Measurements from ENCODE around the gene CENPB. TPM values are rescaled to one million over a fixed set of nuclear protein-coding genes. Genes with fewer than 3 reads are reported as not detected.
"Not testable (repeated sequence)": the region's sequence is repeated elsewhere in the genome, so short reads cannot be mapped to it uniquely, and the experiment has no call there.

CENPB gene
- total RNA-seq, 3 donors from 2014 or later: 77.9 to 91.4 (median 89.2) TPM

DNA sequence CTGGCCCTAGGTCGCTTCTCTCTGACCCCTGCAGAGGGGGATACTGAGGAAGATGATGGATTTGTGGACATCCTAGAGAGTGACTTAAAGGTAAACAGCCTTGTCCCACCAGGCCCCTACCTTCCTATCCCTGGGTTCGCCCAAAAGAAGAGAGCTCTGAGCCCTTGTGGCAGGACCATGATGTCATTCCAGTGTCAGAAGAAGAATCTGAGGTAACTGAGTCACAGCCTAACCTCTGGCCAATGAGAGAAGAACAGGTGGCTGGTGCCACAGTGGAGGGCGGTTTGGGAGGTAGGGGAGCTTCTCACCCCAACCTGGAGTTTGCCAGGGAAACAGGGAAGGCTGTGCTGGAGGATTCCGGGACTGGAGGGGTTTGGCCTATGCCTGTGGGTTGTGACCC, 14.8 kb upstream of the CENPB start:
- Mint-ChIP-seq H3K36me3 (ENCODE audit: insufficient read depth) (peaks cover 42% of the 10 kb centered on the region), H3K9me3 (no peaks in the 10 kb centered on the region), H3K4me3 (no peak overlapping the region), H3K4me1 (ENCODE audit: low read depth) (peaks cover 81% of the 10 kb centered on the region), H3K27me3 (ENCODE audit: low read depth) (no peaks in the 10 kb centered on the region)
- ATAC-seq: no peak
- DNase-seq: no peak

DNA sequence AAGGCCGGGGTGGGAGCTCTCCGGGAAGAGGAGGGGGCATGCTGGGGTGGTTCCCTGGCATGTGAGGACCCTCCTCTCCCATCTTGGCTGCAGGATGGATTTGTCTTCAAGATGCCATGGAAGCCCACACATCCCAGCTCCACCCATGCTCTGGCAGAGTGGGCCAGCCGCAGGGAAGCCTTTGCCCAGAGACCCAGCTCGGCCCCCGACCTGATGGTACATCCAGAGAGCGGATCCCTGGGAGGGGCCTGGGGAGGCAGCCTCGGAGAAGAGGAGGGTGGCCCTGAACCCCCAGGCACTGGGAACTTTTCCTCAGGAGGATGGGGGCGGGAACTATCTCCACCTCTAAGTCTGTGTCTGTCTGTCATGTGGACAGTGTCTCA, 14.3 kb upstream of the CENPB start:
- no peaks in the 10 kb centered on the region for H3K27me3 Mint-ChIP-seq (ENCODE audit: low read depth)
- no peak for DNase-seq
- H3K4me1 Mint-ChIP-seq (ENCODE audit: low read depth): peaks cover 78% of the 10 kb centered on the region
- no peaks in the 10 kb centered on the region for H3K9me3 Mint-ChIP-seq
- H3K36me3 Mint-ChIP-seq (ENCODE audit: insufficient read depth): peaks cover 40% of the 10 kb centered on the region
- no peak for ATAC-seq
- H3K4me3 Mint-ChIP-seq: no peak overlapping the region

- ATAC-seq: no peak
- no peaks in the 10 kb centered on the region for H3K9me3 Mint-ChIP-seq
- H3K36me3 Mint-ChIP-seq (ENCODE audit: insufficient read depth): peaks cover 35% of the 10 kb centered on the region
- DNase-seq: no peak
- H3K27me3 Mint-ChIP-seq (ENCODE audit: low read depth): no peaks in the 10 kb centered on the region
- peaks cover 79% of the 10 kb centered on the region for H3K4me1 Mint-ChIP-seq (ENCODE audit: low read depth)
- H3K4me3 Mint-ChIP-seq: no peak overlapping the region
Observed at GRCh38 chr20:3800256-3800877, 13.8 kb upstream of the CENPB start.

DNA sequence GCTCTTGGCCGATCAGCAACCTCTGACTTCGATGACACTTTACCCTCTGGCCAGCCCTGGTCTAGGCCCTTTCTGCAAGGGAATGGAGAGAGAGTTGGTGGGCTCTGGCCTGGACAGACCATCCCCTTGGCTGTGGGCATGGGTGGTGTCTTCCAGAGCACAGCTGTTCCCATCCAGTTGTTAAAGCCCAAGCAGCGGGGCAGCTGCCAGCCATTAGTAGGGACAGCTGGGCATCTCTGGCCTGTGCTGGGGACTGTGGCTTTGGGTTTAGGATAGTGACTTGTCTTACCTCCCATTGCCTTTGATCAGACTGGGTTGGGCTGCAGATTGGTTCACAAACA, 12.3 kb upstream of the CENPB start:
- H3K9me3 Mint-ChIP-seq: no peaks in the 10 kb centered on the region
- no peaks in the 10 kb centered on the region for H3K27me3 Mint-ChIP-seq (ENCODE audit: low read depth)
- DNase-seq (no peak), ATAC-seq (no peak)
- peaks cover 74% of the 10 kb centered on the region for H3K4me1 Mint-ChIP-seq (ENCODE audit: low read depth)
- peaks cover 24% of the 10 kb centered on the region for H3K36me3 Mint-ChIP-seq (ENCODE audit: insufficient read depth)
- peak overlapping the region; percentile 90 for H3K4me3 Mint-ChIP-seq

GRCh38 chr20:3798373-3798768, 11.8 kb upstream of the CENPB start:
- DNase-seq (no peak), ATAC-seq (no peak)
- H3K9me3 Mint-ChIP-seq: no peaks in the 10 kb centered on the region
- H3K4me1 Mint-ChIP-seq (ENCODE audit: low read depth): peaks cover 69% of the 10 kb centered on the region
- peak overlapping the region; percentile 90 for H3K4me3 Mint-ChIP-seq
- peaks cover 19% of the 10 kb centered on the region for H3K36me3 Mint-ChIP-seq (ENCODE audit: insufficient read depth)
- H3K27me3 Mint-ChIP-seq (ENCODE audit: low read depth): no peaks in the 10 kb centered on the region

- peaks cover 67% of the 10 kb centered on the region for H3K4me1 Mint-ChIP-seq (ENCODE audit: low read depth)
- H3K4me3 Mint-ChIP-seq: peak overlapping the region; percentile 90
- ATAC-seq (peak; percentile 22 to 27), DNase-seq (no peak)
- no peaks in the 10 kb centered on the region for H3K27me3 Mint-ChIP-seq (ENCODE audit: low read depth)
- no peaks in the 10 kb centered on the region for H3K9me3 Mint-ChIP-seq
- H3K36me3 Mint-ChIP-seq (ENCODE audit: insufficient read depth): peaks cover 13% of the 10 kb centered on the region
Observed at GRCh38 chr20:3797592-3798372, 11.2 kb upstream of the CENPB start.

DNA sequence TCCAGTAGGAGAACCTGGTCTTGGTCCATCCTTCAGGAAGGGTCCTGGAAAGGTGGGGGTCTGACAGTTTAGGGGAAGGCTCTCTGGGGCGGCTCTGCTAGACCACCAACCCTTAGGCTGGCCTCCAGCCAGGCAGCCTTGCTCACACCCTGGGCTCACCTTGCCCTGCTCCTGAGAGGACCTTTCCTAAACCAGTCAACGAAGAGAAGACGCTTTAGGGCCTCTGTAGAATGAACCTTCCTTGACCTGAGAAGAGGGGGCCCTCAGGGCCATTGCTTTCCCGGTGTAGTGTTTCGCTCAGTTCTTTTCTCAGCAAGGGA, 10.6 kb upstream of the CENPB start:
- peaks cover 62% of the 10 kb centered on the region for H3K4me1 Mint-ChIP-seq (ENCODE audit: low read depth)
- H3K9me3 Mint-ChIP-seq: no peaks in the 10 kb centered on the region
- H3K4me3 Mint-ChIP-seq: peak overlapping the region; percentile 90

GRCh38 chr20:3796477-3797225, 10.1 kb upstream of the CENPB start:
- DNase-seq (no peak), ATAC-seq (peak in 1 of 2 donors; percentile 3)
- H3K27me3 Mint-ChIP-seq (ENCODE audit: low read depth): no peaks in the 10 kb centered on the region
- peaks cover 59% of the 10 kb centered on the region for H3K4me1 Mint-ChIP-seq (ENCODE audit: low read depth)
- H3K9me3 Mint-ChIP-seq: no peaks in the 10 kb centered on the region
- peak overlapping the region; percentile 90 for H3K4me3 Mint-ChIP-seq
- H3K36me3 Mint-ChIP-seq (ENCODE audit: insufficient read depth): peaks cover 8% of the 10 kb centered on the region

More for the DNA sequence above, 10.6 kb upstream of the CENPB start:
- Mint-ChIP-seq H3K27me3 (ENCODE audit: low read depth) (no peaks in the 10 kb centered on the region), H3K36me3 (ENCODE audit: insufficient read depth) (peaks cover 8% of the 10 kb centered on the region)
- ATAC-seq (no peak), DNase-seq (no peak)

DNA sequence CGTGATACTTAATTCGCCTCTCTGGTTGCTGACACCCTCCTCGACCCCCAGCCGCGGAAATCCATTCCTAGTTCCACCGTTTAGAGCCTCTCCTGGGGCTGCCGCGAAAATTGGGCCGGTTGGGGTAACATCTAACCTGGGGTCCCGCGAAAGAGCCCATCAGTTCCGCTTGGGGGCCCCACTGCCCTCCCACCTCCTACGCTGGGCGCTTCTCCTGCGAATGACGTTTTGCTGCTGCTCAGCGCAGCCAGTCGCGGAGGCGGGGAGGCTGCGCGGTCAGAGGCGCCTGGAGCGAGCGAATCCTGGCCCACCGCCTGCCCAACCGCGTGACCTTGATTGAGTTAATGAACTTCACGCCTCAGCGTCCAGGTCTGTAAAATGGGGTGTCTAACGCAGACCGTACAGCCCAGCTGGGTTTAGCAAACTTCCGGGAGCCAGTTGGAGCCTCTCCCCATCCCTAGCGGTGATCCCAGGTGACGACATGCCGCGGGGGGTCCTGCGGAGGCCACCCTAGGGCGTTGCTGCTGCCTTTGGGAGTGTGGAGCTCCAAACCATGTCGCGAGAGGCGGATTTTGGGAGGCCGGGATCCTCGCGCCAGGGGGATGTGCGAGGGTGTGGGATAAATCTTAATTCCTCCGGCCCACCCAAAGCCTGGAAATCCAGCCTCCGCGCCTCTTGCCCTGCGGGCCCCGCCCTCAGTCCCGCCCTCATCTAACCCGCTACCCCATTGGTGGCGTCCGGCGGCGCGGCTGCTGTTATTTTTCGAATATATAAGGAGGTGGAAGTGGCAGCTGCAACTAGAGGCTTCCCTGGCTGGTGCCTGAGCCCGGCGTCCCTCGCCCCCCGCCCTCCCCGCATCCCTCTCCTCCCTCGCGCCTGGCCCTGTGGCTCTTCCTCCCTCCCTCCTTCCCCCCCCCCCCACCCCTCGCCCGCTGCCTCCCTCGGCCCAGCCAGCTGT, 9.2 kb upstream of the CENPB start, which contains the start of gene CDC25B:
Gene CDC25B (plus strand): TSS at position 800 of the 958 bp plus-strand sequence. CDS start 222 bp downstream, outside the sequence.
- DNase-seq (peak; percentile 84), ATAC-seq (peak; percentile 86 to 87)
- Mint-ChIP-seq H3K4me3 (peak within 1 kb of the TSS; percentile 90), H3K27me3 (ENCODE audit: low read depth) (no peaks in the 10 kb centered on the region), H3K4me1 (ENCODE audit: low read depth) (peaks cover 50% of the 10 kb centered on the region), H3K36me3 (ENCODE audit: insufficient read depth) (peaks cover 5% of the 10 kb centered on the region), H3K9me3 (no peaks in the 10 kb centered on the region)

GRCh38 chr20:3794701-3795420, 8.3 kb upstream of the CENPB start:
- peaks cover 41% of the 10 kb centered on the region for H3K4me1 Mint-ChIP-seq (ENCODE audit: low read depth)
- no peak for ATAC-seq
- no peaks in the 10 kb centered on the region for H3K9me3 Mint-ChIP-seq
- peak overlapping the region; percentile 90 for H3K4me3 Mint-ChIP-seq
- H3K36me3 Mint-ChIP-seq (ENCODE audit: insufficient read depth): peaks cover 2% of the 10 kb centered on the region
- DNase-seq: no peak
- no peaks in the 10 kb centered on the region for H3K27me3 Mint-ChIP-seq (ENCODE audit: low read depth)

GRCh38 chr20:3794168-3794567, 7.6 kb upstream of the CENPB start:
- DNase-seq; H3K27me3 Mint-ChIP-seq (ENCODE audit: low read depth); H3K36me3 Mint-ChIP-seq (ENCODE audit: insufficient read depth); ATAC-seq; H3K9me3 Mint-ChIP-seq; H3K4me3 Mint-ChIP-seq: not testable (repeated sequence)
- peaks cover 34% of the 10 kb centered on the region for H3K4me1 Mint-ChIP-seq (ENCODE audit: low read depth)

DNA sequence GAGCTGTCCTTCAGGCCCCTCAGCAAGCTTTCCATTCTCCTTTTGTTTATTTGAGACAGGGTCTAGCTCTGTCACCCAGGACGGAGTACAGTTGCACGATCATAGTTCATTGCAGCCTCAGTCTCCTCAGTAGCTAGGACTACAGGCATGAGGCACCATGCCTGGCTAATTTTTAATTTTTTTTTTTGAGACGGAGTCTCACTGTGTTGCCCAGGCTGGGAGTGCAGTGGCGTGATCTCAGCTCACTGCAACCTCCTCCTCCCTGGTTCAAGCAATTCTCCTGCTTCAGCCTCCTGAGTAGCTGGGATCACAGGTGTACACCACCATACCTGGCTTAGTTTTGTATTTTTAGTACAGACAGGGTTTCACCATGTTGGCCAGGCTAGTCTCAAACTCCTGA, 2.7 kb upstream of the CENPB start:
- H3K36me3 Mint-ChIP-seq (ENCODE audit: insufficient read depth): not testable (repeated sequence)

GRCh38 chr20:3788685-3789155, 2.2 kb upstream of the CENPB start:
- Mint-ChIP-seq H3K27me3 (ENCODE audit: low read depth) (no peaks in the 10 kb centered on the region), H3K4me1 (ENCODE audit: low read depth) (peaks cover 26% of the 10 kb centered on the region), H3K36me3 (ENCODE audit: insufficient read depth) (peaks cover 6% of the 10 kb centered on the region), H3K9me3 (no peaks in the 10 kb centered on the region), H3K4me3 (peak overlapping the region; percentile 44)
- ATAC-seq: no peak
- DNase-seq: no peak

More for the DNA sequence above, 2.7 kb upstream of the CENPB start:
- H3K27me3 Mint-ChIP-seq (ENCODE audit: low read depth); DNase-seq; H3K9me3 Mint-ChIP-seq; H3K4me3 Mint-ChIP-seq; ATAC-seq: not testable (repeated sequence)
- H3K4me1 Mint-ChIP-seq (ENCODE audit: low read depth): peaks cover 26% of the 10 kb centered on the region
